Panc1 (cell line): ENCODE results near the gene MALAT1.

Experiments used
- CTCF ChIP-seq: fragments of 450-650 bp; IDR thresholded peaks from 2 replicates; pipeline ENCODE4 v1.5.1; 2017; ENCODE audit warnings: mild to moderate bottlenecking
- SIN3A ChIP-seq: IDR thresholded peaks from 2 replicates; pipeline ENCODE4 v1.6.1; 2012; ENCODE audit warnings: low read depth, mild to moderate bottlenecking, low read length, moderate library complexity, borderline replicate concordance; ENCODE audit not compliant: insufficient read depth

DNA sequence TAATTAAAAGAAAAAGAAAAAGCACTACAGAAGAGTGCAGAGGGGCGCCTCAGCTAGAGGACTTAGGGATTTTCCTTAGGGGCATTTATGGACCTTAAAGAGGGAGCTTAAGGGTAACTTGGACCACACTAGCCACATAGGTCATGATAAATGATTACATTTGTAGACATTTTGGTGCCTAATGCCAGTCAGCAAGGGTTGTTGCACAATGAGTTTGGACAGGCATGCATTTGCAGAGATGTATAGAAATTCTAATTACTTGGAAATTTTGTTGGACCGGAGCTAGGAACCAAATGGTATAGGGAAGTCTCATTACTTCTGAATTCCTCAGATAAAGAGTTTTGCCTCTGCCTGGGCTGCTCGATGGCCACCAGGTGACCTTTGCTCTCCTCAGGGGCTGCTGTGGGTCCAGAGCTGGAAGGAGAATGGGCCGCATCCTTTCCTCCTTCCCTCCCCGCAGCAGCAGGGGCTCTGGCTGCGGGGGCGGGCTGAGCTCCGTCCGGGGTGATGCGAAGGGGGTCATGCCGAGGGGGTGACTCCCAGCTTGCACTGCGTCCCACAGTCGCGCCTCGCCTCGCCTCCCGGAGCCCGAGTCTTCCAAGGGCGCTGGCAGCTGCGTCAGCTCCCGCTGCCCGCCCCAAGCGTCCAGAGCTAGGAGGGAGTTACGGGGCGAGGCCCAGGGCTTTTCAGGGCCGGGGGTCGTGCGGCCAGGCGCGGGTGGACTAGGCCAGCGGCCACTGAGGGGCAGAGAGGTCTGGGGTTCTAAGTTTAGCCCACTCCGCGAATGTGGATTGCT is 20.3 kb upstream of the MALAT1 start:
- TF ChIP-seq CTCF (no peak), SIN3A (no peak)
